GM19351 (cell line): ENCODE results near the gene CBR1.
"Not testable (repeated sequence)": the region's sequence is repeated elsewhere in the genome, so short reads cannot be mapped to it uniquely, and the experiment has no call there.

ENCODE experiments used
- ATAC-seq: cut with Tn5 transposase; IDR thresholded peaks from one replicate; pipeline ENCODE4 v1.9.1; 2021; ENCODE audit warnings: mild to moderate bottlenecking, moderate library complexity; ENCODE audit not compliant: unreplicated experiment

Gene CBR1

GRCh38 chr21:36077758-36078157 lies 7.9 kb downstream of the CBR1 start:
- no peak for ATAC-seq

- ATAC-seq: no peak
These were observed 9.3 kb downstream of the CBR1 start for GRCh38 chr21:36079010-36079649.

GRCh38 chr21:36079671-36080070 lies 9.8 kb downstream of the CBR1 start:
- ATAC-seq: no peak

- ATAC-seq: no peak
These were observed 10.6 kb downstream of the CBR1 start for GRCh38 chr21:36080386-36080785.

- no peak for ATAC-seq
These were observed 12.4 kb downstream of the CBR1 start for GRCh38 chr21:36082237-36082664.

- ATAC-seq: no peak
These were observed 17.7 kb downstream of the CBR1 start for GRCh38 chr21:36087362-36088138.

- ATAC-seq: no peak
These were observed 20.1 kb downstream of the CBR1 start for GRCh38 chr21:36089946-36090345.

- no peak for ATAC-seq
These were observed 22.9 kb downstream of the CBR1 start for GRCh38 chr21:36092681-36093080.

- ATAC-seq: no peak
These were observed 23.7 kb downstream of the CBR1 start for GRCh38 chr21:36093512-36093911.

GRCh38 chr21:36096398-36097290 lies 26.8 kb downstream of the CBR1 start:
- no peak for ATAC-seq

- ATAC-seq: no peak
These were observed 27.8 kb downstream of the CBR1 start for GRCh38 chr21:36097427-36098181.

- ATAC-seq: no peak
These were observed 28.3 kb downstream of the CBR1 start for GRCh38 chr21:36098182-36098532.

- no peak for ATAC-seq
These were observed 29.2 kb downstream of the CBR1 start for GRCh38 chr21:36099000-36099399.

- not testable (repeated sequence) for ATAC-seq
These were observed 29.9 kb downstream of the CBR1 start for GRCh38 chr21:36099695-36100211.

- ATAC-seq: no peak
These were observed 31.3 kb downstream of the CBR1 start for GRCh38 chr21:36100971-36101641.

GRCh38 chr21:36103434-36103833 lies 33.6 kb downstream of the CBR1 start:
- ATAC-seq: no peak

GRCh38 chr21:36104317-36105300 lies 34.8 kb downstream of the CBR1 start:
- no peak for ATAC-seq

GRCh38 chr21:36105327-36105842 lies 35.6 kb downstream of the CBR1 start:
- ATAC-seq: no peak

GRCh38 chr21:36109868-36110267 lies 40.0 kb downstream of the CBR1 start:
- no peak for ATAC-seq
